ENCODE data around the gene NT5DC3.

The NT5DC3 gene

DNA sequence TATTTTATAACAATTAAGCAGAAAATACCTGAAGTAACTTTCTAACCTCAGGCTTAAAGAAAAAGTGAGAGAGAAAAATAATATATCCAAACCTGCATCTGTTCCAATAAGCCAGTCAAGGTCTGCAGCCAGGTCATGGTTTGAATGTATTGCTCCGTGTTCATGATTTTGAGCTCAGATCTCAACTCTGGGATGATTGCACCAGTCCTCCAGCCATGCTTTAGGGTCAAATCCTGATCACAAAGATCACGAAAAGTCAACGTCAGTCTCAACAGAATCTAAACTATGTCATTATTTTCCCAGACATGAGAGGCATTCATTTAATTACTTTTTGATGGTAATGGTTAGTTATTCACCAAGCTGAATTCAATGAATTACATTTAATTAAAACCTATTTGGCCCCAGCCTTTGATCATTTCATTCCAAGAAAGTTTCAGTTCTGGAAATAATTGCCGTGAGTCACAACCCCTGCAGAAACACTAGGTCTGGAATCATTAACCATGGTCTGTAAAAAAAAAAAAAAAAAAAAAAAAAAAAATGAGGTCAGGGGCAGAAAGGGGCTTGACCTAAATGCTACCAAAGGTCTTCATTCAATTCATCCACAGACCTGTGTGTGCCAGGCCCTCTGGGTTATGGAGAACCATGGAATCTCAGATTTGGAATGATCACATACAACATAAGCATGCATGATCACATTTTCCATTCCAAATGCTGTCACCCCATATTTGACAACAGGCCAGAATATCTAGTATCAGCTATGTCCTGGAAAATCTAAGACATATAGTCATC is 55.6 kb downstream of the NT5DC3 start:
- no peaks in the 10 kb centered on the region for H3F3A ChIP-seq (ENCODE audit: insufficient read depth, low read length)
- no peak overlapping the region for H3K4me2 ChIP-seq (ENCODE audit: low read depth, low read length)
- H3K79me2 ChIP-seq (ENCODE audit: low read length), result no peaks in the 10 kb centered on the region
- no peak overlapping the region for H3K4me3 ChIP-seq (ENCODE audit: low read length)
- H3K9ac ChIP-seq (ENCODE audit: low read length), result no peak overlapping the region
- H3K4me1 ChIP-seq (ENCODE audit: low read length), result no peaks in the 10 kb centered on the region
- H2AFZ ChIP-seq (ENCODE audit: low read length), result no peak overlapping the region
- no peaks in the 10 kb centered on the region for H4K20me1 ChIP-seq (ENCODE audit: insufficient read depth, low read length)
- no peaks in the 10 kb centered on the region for H3K9me3 ChIP-seq (replicated peaks; ENCODE audit: insufficient read depth, low read length)
- H3K27ac ChIP-seq (ENCODE audit: low read length), result no peak overlapping the region
- TF ChIP-seq EZH2phosphoT487 (IDR thresholded peaks at IDR 0.05; ENCODE audit: low read length) (no peak), EZH2 (optimal IDR thresholded peaks at IDR 0.05; ENCODE audit: low read depth, low read length) (no peak)
- TF ChIP-seq, protein P1, sequence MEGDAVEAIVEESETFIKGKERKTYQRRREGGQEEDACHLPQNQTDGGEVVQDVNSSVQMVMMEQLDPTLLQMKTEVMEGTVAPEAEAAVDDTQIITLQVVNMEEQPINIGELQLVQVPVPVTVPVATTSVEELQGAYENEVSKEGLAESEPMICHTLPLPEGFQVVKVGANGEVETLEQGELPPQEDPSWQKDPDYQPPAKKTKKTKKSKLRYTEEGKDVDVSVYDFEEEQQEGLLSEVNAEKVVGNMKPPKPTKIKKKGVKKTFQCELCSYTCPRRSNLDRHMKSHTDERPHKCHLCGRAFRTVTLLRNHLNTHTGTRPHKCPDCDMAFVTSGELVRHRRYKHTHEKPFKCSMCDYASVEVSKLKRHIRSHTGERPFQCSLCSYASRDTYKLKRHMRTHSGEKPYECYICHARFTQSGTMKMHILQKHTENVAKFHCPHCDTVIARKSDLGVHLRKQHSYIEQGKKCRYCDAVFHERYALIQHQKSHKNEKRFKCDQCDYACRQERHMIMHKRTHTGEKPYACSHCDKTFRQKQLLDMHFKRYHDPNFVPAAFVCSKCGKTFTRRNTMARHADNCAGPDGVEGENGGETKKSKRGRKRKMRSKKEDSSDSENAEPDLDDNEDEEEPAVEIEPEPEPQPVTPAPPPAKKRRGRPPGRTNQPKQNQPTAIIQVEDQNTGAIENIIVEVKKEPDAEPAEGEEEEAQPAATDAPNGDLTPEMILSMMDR (IDR thresholded peaks at IDR 0.05; ENCODE audit: low read length), result no peak
- no peaks in the 10 kb centered on the region for H3K27me3 ChIP-seq (replicated peaks; ENCODE audit: insufficient read depth, low read length)
- H3K9me2 ChIP-seq (replicated peaks; ENCODE audit: insufficient read depth, low read length), result no peaks in the 10 kb centered on the region
- DNase-seq, result no peak
- H3K36me3 ChIP-seq (replicated peaks; ENCODE audit: insufficient read depth, low read length), result no peaks in the 10 kb centered on the region

DNA sequence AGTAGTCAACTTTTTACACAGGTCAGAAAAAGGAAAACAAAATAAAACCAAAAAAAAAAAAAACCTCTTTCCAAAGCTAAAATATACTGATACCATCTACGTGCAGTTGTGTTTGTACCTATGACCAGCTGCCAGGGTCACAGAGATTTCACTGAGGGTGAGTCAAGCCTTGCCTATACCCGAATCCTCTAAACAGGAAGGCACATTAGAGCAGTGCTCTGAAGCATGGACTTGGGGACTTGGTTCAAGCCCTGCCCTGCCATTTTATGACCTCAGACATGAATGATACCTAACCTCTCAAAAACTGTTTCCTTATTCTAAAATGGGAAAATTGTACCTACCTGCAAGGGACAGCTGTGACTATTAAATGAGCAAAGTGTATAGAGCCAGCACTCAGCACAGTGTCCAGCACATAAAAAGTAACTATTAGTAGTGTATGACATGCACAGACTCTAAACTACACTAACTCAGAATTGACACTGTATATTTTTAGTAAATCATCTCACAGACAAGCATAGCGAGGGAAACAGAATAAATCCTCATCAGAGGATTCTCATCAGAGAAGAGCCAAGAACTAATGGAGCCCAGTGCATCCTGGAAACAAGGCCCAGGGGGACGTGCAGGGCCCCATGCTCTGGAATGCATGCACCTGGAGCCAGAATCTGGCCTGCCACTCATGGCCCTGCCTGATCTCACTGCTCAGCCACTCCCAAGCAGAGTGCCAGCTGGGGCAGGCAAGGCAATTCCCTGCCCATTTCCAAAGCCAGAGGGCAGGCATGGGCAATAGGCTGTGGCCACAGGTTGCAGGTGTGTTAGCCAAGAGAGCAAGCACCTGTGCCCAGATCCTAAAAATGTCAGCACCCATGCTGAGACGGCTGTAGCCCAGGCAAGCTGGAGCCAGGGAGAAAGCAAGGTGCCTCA is 57.0 kb downstream of the NT5DC3 start:
- TF ChIP-seq, protein P1 (IDR thresholded peaks at IDR 0.05; ENCODE audit: low read length), result no peak
- TF ChIP-seq EZH2 (optimal IDR thresholded peaks at IDR 0.05; ENCODE audit: low read depth, low read length) (no peak), EZH2phosphoT487 (IDR thresholded peaks at IDR 0.05; ENCODE audit: low read length) (no peak)
- no peak overlapping the region for H3K9ac ChIP-seq (ENCODE audit: low read length)
- no peaks in the 10 kb centered on the region for H3K36me3 ChIP-seq (replicated peaks; ENCODE audit: insufficient read depth, low read length)

DNA sequence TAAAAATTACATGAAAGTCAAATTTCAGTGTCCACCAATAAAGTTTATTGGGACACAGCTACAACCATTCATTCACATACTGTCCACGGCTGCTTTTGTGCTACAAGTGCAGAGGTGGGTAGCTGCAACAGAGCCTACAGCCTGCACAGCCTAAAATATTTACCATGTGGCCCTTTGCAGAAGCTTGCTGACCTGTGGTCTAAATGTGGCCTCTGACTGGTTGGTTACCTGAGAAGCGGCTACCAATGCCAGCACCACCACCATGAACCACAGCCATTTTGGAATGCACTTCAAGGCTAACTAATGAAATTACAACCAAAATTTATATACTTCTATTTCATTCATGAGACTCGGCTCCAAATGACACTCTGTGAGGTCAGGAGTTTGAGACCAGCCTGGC is 58.6 kb downstream of the NT5DC3 start:
- TF ChIP-seq EZH2phosphoT487 (IDR thresholded peaks at IDR 0.05; ENCODE audit: low read length) (no peak), EZH2 (optimal IDR thresholded peaks at IDR 0.05; ENCODE audit: low read depth, low read length) (no peak)
- TF ChIP-seq, protein P1 (IDR thresholded peaks at IDR 0.05; ENCODE audit: low read length), result no peak
- Histone ChIP-seq H3K9me2 (replicated peaks; ENCODE audit: insufficient read depth, low read length) (no peaks in the 10 kb centered on the region), H3K4me2 (ENCODE audit: low read depth, low read length) (no peak overlapping the region), H3K4me1 (ENCODE audit: low read length) (no peaks in the 10 kb centered on the region), H3K4me3 (ENCODE audit: low read length) (no peak overlapping the region), H3K79me2 (ENCODE audit: low read length) (no peaks in the 10 kb centered on the region), H4K20me1 (ENCODE audit: insufficient read depth, low read length) (no peaks in the 10 kb centered on the region), H3K36me3 (replicated peaks; ENCODE audit: insufficient read depth, low read length) (no peaks in the 10 kb centered on the region; the same call in 1 of the 2 replicates), H3K27me3 (replicated peaks; ENCODE audit: insufficient read depth, low read length) (no peaks in the 10 kb centered on the region), H3K27ac (ENCODE audit: low read length) (no peak overlapping the region), H3K9ac (ENCODE audit: low read length) (no peak overlapping the region), H3F3A (ENCODE audit: insufficient read depth, low read length) (no peaks in the 10 kb centered on the region), H3K9me3 (replicated peaks; ENCODE audit: insufficient read depth, low read length) (no peaks in the 10 kb centered on the region), H2AFZ (ENCODE audit: low read length) (no peak overlapping the region)
- no peak for DNase-seq

More for the DNA sequence above, 57.0 kb downstream of the NT5DC3 start:
- Histone ChIP-seq H3K79me2 (ENCODE audit: low read length) (no peaks in the 10 kb centered on the region), H2AFZ (ENCODE audit: low read length) (no peak overlapping the region), H3K4me3 (ENCODE audit: low read length) (no peak overlapping the region), H3K27me3 (replicated peaks; ENCODE audit: insufficient read depth, low read length) (no peaks in the 10 kb centered on the region), H3K9me2 (replicated peaks; ENCODE audit: insufficient read depth, low read length) (no peaks in the 10 kb centered on the region), H3K27ac (ENCODE audit: low read length) (no peak overlapping the region), H3F3A (ENCODE audit: insufficient read depth, low read length) (no peaks in the 10 kb centered on the region), H3K4me2 (ENCODE audit: low read depth, low read length) (no peak overlapping the region), H3K4me1 (ENCODE audit: low read length) (no peaks in the 10 kb centered on the region), H3K9me3 (replicated peaks; ENCODE audit: insufficient read depth, low read length) (no peaks in the 10 kb centered on the region), H4K20me1 (ENCODE audit: insufficient read depth, low read length) (no peaks in the 10 kb centered on the region)
- DNase-seq, result no peak

Data from MM.1S (cell line).